ENCODE measurements around the gene SLC2A13. TPM values are rescaled to one million over a fixed set of nuclear protein-coding genes. Genes with fewer than 3 reads are reported as not detected.
"Not testable (repeated sequence)": the region's sequence is repeated elsewhere in the genome, so short reads cannot be mapped to it uniquely, and the experiment has no call there.

Gene SLC2A13
- total RNA-seq, 1 donor from 2014 or later = 11.0 TPM

- DNase-seq (ENCODE audit: low read depth) = not testable (repeated sequence)
These were observed 293.4 kb downstream of the SLC2A13 start for GRCh38 chr12:39812456-39812855.

DNA sequence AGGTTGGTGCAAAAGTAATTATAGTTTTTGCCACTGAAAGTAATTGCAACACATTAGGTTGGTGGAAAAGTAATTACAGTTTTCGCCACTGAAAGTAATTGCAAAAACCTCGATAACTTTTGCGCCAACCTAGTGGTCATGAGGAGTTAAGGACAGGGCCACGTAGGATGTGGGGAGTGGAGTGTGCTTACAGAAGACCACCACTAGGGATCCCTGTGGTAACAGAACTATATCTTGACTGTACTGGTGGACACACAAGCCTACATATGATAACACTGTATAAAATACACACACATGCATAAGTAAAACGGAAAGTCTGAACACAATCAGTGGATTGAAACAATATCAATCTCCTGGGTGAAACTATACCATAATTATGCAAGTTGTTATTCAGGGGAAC is 298.8 kb downstream of the SLC2A13 start:
- no peak for DNase-seq (ENCODE audit: low read depth)

- no peak for DNase-seq (ENCODE audit: low read depth)
These were observed 300.2 kb downstream of the SLC2A13 start for GRCh38 chr12:39805651-39806050.

DNA sequence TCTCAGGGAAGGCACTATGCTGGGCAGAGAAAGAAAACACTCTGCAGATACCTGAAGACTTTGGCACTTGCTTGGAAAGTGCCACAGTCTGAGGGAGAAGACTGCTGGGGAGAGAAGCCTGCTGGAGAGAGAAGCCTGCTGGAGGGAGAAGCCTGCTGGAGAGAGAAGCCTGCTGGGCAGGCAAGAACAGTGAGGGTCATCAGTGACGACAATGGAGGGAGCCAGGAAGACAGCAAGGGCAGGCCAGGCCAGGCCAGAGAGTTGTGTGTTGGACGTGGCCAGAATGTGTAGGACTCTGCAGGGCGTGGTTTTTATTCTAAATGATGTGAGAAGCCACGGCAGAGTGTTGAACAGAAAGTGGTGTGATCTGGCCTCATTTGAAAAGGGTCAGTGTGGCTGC is 301.0 kb downstream of the SLC2A13 start:
- no peak for DNase-seq (ENCODE audit: low read depth)

GRCh38 chr12:39804479-39804878 is 301.4 kb downstream of the SLC2A13 start:
- DNase-seq (ENCODE audit: low read depth) = no peak

GRCh38 chr12:39803151-39803550 is 302.7 kb downstream of the SLC2A13 start:
- DNase-seq (ENCODE audit: low read depth) = no peak

DNA sequence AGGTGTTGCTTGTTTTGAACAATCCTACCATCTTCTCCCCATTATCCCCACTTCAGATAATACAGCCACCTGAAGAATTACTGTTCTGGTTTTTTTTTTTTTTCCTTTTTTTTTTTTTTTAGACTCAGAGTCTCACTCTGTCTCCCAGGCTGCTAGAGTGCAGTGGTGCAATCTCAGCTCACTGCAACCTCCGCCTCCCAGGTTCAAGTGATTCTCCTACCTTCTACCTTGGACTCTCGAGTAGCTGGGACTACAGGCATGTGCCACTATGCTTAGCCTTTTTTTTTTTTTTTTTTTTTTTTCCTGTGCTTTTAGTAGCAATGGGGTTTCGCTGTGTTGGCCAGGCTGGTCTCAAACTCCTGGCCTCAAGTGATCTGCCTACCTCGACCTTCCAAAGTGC is 306.9 kb downstream of the SLC2A13 start:
- no peak for DNase-seq (ENCODE audit: low read depth)

- DNase-seq (ENCODE audit: low read depth) = no peak
These were observed 307.5 kb downstream of the SLC2A13 start for GRCh38 chr12:39798429-39798828.

DNA sequence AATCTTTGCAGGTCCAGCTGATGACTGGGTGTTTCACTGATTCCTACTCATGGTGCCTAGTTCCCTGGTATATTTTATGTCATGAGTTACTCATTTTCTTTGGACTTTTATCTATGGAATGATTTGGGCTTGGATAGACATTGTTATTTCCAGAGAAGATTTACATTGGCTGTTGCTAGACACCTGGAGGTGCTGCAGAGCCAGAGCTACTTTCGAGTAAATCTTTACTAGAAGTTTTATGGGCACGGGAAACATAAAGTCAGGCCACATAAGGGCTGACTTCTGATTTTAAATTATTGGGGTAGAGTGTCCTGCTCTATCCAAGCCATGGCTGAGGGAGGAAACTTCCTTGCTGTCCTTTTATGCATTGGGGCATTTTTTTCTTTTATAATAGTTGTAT is 310.4 kb downstream of the SLC2A13 start:
- no peak for DNase-seq (ENCODE audit: low read depth)

GRCh38 chr12:39792938-39793337 is 312.9 kb downstream of the SLC2A13 start:
- DNase-seq (ENCODE audit: low read depth) = no peak

DNA sequence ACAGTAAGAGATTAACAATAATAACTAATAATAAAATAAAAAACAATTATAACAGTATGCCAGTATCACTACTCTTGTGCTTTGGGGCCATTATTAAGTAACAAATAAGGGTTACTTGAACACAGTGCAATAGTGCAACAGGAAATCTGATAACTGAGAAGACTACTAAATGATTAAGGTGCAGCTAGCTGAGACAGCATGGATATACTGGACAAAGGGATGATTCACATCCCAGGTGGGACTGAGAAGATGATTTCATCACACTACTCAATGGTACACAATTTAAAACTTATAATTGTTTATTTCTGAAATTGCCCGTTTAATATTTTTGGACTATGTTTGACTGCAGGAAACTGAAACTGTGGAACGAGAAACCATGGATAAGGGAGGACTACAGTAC is 317.6 kb downstream of the SLC2A13 start:
- no peak for DNase-seq (ENCODE audit: low read depth)

- not testable (repeated sequence) for DNase-seq (ENCODE audit: low read depth)
These were observed 320.1 kb downstream of the SLC2A13 start for GRCh38 chr12:39785814-39786213.

- DNase-seq (ENCODE audit: low read depth) = no peak
These were observed 323.8 kb downstream of the SLC2A13 start for GRCh38 chr12:39782026-39782545.

DNA sequence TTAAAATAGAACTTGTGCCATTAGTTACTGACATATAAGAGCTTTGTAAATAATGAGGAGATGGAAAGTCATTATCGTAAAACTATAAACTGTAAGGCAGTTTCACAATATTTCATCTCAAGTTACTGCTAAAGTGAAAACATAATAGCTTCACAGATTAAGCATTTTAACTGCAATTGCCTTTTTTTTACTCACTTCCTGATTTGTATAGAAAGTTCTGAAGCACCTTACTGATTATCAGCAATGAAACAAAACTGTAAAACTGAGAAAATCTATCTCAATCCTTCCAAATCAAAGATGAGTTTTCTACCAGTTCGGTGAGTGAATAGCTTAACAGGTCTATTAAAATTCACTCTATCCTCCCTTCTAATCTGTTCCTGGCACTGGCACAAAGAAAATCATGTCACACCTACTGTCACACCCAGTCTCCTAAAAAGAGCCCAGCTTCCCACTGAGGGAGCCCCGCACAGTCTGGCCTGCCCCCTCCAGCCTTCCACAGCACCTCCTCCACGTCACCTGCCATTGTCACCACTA is 324.9 kb downstream of the SLC2A13 start:
- DNase-seq (ENCODE audit: low read depth) = no peak

- no peak for DNase-seq (ENCODE audit: low read depth)
These were observed 325.4 kb downstream of the SLC2A13 start for GRCh38 chr12:39780411-39780912.

DNA sequence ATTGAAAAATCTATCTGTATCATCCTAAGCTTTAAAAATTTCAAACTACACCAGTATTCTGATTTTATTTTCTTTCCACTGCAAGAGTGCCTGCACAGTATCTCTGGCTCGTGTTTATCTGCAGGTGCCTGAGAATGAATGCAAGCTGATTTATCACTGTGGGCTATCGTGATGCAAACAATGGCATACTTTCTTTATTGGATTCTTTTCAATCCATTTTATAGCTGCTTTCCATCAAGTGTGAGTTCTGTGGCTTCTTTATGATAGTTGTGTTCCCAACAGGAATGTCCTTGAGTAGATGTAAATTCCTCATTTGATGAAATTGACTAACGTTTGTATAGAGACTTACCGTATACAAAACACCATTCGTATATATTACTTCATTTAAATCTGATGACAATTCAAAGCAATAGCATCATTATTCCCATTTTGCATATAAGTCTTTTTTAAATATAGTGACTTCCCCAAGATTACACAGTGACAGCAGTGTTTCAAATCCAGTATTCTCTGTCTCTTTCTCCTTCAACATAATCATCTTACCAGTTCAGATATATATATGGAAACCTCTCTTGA is 326.0 kb downstream of the SLC2A13 start:
- DNase-seq (ENCODE audit: low read depth) = no peak

- no peak for DNase-seq (ENCODE audit: low read depth)
These were observed 328.4 kb downstream of the SLC2A13 start for GRCh38 chr12:39777465-39777864.

GRCh38 chr12:39773266-39773665 is 332.6 kb downstream of the SLC2A13 start:
- DNase-seq (ENCODE audit: low read depth) = no peak

GRCh38 chr12:39772821-39773259 is 333.0 kb downstream of the SLC2A13 start:
- no peak for DNase-seq (ENCODE audit: low read depth)

DNA sequence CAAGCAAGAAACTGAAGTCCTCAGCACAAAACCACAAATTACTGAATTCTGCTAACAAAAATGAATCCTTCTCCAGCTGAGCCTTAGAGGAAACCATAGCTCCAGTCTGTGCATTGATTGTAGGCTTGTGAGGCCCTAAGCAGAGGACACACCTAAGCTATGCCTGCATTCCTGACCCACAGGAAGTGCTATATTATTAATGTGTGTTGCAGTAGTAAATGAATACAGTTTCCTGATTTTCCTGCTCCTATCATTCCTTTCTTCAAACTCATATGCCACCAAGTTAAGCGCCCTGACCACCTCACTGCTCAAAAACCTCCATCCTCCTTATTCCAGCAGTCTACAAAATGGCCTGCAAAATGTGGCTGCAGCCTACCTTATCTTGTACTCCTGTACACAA is 334.4 kb downstream of the SLC2A13 start:
- no peak for DNase-seq (ENCODE audit: low read depth)

DNA sequence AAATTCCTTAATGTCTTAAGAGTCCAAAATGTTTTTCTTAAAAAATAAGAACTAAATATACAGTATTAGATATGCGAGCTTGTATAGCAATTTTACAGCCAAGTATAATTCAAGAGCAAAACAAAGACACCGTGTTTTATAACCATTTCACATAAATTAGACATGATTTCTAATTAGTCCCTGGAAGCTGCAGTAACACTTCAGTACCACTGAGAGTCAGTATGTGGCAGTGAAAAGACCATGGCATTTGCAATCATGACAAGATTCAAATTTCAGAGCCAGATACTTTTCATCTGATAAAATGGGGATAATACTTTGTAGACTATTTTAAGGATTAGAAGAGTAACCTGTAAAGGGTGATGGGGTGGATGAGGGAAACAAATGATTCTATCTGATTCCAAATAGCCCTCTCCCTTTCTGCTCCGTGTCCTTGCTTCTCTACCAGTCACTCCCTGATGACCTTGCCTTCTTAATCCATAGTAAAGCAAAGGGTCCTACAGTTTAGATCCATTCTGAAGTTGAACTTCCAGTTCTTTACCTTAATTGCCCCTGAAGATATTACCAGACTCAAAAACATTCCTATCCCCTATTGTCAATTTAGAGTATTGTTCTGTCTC is 340.8 kb downstream of the SLC2A13 start:
- DNase-seq (ENCODE audit: low read depth) = peak; percentile 55

DNA sequence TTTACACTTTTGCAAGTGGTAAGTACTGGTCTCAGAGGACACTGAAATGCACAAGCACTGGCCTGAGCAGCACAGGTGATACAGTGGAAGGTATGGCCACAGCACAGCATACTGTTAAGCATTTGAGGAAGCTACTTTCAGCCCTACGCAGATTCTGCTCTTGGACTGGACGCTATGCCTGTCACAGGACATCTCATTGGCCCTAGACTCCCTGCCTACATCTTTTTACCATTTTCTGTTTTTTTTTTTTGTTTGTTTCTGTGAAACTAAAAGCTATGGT is 342.1 kb downstream of the SLC2A13 start:
- DNase-seq (ENCODE audit: low read depth) = no peak

GRCh38 chr12:39763071-39763889 is 342.6 kb downstream of the SLC2A13 start:
- no peak for DNase-seq (ENCODE audit: low read depth)
